DOHH2 (cell line): ENCODE results near the gene GLIPR1.

Experiments
- H3F3A ChIP-seq: fragments of 200-600 bp; sonication (generic), shearing (Covaris generic); 2 replicates; pipeline ENCODE4 v1.6.0; 2016; ENCODE audit warnings: antibody characterized with exemption, mild to moderate bottlenecking; ENCODE audit not compliant: control insufficient read depth, insufficient read depth
- H3K27ac ChIP-seq: fragments of 200-600 bp; sonication (generic); 2 replicates; pipeline ENCODE4 v1.5.1; 2014; ENCODE audit warnings: low read depth, mild to moderate bottlenecking, low read length, moderate library complexity
- H3K27me3 ChIP-seq: fragments of 200-600 bp; sonication (generic); 2 replicates; pipeline ENCODE4 v1.6.1; 2014; ENCODE audit warnings: mild to moderate bottlenecking, low read length, mixed read lengths; ENCODE audit not compliant: control insufficient read depth
- H3K36me3 ChIP-seq: fragments of 200-600 bp; sonication (generic); 2 replicates; pipeline ENCODE4 v1.6.1; 2014; ENCODE audit warnings: mild to moderate bottlenecking, low read length, moderate library complexity, mixed read lengths; ENCODE audit not compliant: control insufficient read depth
- H3K4me1 ChIP-seq: fragments of 200-600 bp; sonication (generic); 2 replicates; pipeline ENCODE4 v1.6.1; 2014; ENCODE audit warnings: mild to moderate bottlenecking, low read length, mixed read lengths; ENCODE audit not compliant: control insufficient read depth
- H3K4me2 ChIP-seq: fragments of 200-600 bp; sonication (generic); 2 replicates; pipeline ENCODE4 v1.6.0; 2014; ENCODE audit warnings: mild to moderate bottlenecking, low read length, moderate library complexity
- H3K4me3 ChIP-seq: fragments of 200-600 bp; sonication (generic); 2 replicates; pipeline ENCODE4 v1.5.1; 2014; ENCODE audit warnings: mild to moderate bottlenecking, low read length, mixed read lengths
- H3K79me2 ChIP-seq: fragments of 200-600 bp; sonication (generic); 2 replicates; pipeline ENCODE4 v1.6.1; 2014; ENCODE audit warnings: mild to moderate bottlenecking, low read length, mixed read lengths; ENCODE audit not compliant: control insufficient read depth
- H3K9me2 ChIP-seq: fragments of 200-600 bp; sonication (generic); replicated peaks from 2 replicates; pipeline ENCODE4 v1.6.1; 2014; ENCODE audit warnings: mild to moderate bottlenecking, low read length, mixed read lengths; ENCODE audit not compliant: control insufficient read depth
- H3K9me3 ChIP-seq: fragments of 200-600 bp; sonication (generic); 2 replicates; pipeline ENCODE4 v1.6.1; 2014; ENCODE audit warnings: antibody characterized with exemption, low read length, mixed read lengths; ENCODE audit not compliant: control insufficient read depth, insufficient read depth
- H4K20me1 ChIP-seq: fragments of 200-600 bp; sonication (generic); 2 replicates; pipeline ENCODE4 v1.6.0; 2014; ENCODE audit warnings: low read depth, mild to moderate bottlenecking, antibody characterized with exemption, low read length, moderate library complexity; ENCODE audit not compliant: control insufficient read depth, insufficient read depth
- EZH2phosphoT487 ChIP-seq: fragments of 200-600 bp; sonication (generic); IDR thresholded peaks from 2 replicates; pipeline ENCODE4 v1.6.1; 2017; ENCODE audit warnings: borderline replicate concordance, mild to moderate bottlenecking, antibody characterized with exemption, low read length, moderate library complexity, mixed read lengths
- TF ChIP-seq, protein P1 (sequence below): fragments of 200-600 bp; sonication (generic); IDR thresholded peaks from one replicate; pipeline ENCODE4 v1.5.1; 2014; ENCODE audit warnings: antibody characterized with exemption, mild to moderate bottlenecking, low read depth, low read length; ENCODE audit not compliant: poor library complexity, severe bottlenecking

The GLIPR1 gene

DNA sequence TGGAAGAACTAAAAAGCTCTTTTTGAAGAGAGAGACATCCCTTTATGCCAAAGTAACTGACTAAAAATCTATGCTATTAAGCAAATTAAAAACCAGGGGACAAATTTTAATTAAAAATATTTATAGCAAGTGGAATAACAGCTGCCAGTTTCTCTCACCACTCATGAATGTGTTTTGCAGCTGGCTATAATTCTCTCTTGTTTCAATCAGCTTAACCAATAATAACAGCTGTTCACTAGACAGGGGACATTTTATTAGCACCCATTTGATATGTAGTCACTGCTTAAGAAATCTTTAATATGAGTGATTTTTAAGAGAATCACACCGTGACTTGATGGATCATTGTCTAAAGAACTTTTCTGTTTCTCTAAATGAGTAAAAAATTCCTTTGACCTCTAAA lies 65.1 kb downstream of the GLIPR1 start:
- H3K4me3 ChIP-seq, result no peak overlapping the region
- no peaks in the 10 kb centered on the region for H3F3A ChIP-seq
- no peaks in the 10 kb centered on the region for H3K9me3 ChIP-seq
- no peak overlapping the region for H3K4me2 ChIP-seq
- H3K9me2 ChIP-seq, result no peaks in the 10 kb centered on the region
- H3K36me3 ChIP-seq, result no peaks in the 10 kb centered on the region
- no peaks in the 10 kb centered on the region for H3K27me3 ChIP-seq
- TF ChIP-seq EZH2phosphoT487, result no peak
- TF ChIP-seq, protein P1, sequence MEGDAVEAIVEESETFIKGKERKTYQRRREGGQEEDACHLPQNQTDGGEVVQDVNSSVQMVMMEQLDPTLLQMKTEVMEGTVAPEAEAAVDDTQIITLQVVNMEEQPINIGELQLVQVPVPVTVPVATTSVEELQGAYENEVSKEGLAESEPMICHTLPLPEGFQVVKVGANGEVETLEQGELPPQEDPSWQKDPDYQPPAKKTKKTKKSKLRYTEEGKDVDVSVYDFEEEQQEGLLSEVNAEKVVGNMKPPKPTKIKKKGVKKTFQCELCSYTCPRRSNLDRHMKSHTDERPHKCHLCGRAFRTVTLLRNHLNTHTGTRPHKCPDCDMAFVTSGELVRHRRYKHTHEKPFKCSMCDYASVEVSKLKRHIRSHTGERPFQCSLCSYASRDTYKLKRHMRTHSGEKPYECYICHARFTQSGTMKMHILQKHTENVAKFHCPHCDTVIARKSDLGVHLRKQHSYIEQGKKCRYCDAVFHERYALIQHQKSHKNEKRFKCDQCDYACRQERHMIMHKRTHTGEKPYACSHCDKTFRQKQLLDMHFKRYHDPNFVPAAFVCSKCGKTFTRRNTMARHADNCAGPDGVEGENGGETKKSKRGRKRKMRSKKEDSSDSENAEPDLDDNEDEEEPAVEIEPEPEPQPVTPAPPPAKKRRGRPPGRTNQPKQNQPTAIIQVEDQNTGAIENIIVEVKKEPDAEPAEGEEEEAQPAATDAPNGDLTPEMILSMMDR, result no peak
- peaks cover 9% of the 10 kb centered on the region for H3K4me1 ChIP-seq
- no peaks in the 10 kb centered on the region for H4K20me1 ChIP-seq
- no peak overlapping the region for H3K27ac ChIP-seq
- H3K79me2 ChIP-seq, result no peaks in the 10 kb centered on the region

DNA sequence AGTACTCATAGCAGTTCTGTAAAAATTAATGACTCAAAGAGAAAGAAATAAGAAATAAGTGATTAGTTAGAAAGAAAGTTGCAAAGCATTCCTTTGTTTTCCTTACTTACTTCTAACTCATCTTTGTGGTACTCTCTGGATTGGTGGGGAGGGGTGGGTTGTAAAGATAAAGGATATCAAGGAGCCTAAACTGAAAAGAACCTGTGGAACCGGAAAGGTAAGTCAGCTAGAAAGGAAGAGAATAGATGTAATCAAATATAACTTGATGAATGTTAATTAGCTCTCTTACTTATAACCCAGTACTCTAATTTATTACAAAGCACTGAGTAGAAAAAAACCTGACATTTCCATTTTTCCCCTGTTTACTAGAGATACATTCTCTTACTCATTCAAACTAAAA lies 68.3 kb downstream of the GLIPR1 start:
- Histone ChIP-seq H3K9me2 (no peaks in the 10 kb centered on the region), H3K27ac (no peak overlapping the region), H3K4me2 (no peak overlapping the region)

DNA sequence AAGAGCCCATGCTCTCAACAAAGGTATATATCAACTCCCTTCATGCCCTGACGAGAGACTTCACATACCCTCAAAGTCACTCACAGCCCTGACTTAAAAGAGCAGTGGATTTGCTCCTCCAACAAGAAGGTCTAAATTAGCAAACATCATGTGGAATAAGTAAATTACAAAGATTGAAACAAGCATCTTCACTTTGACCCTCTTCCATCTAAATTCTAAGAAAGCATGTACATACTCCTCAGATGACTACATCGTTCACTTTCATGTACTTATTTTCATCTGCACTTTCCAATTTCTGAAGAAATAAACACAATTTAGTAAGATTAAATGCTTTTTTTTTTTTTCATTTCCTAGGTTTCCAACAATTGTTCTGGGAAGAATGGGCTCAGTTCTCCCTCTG lies 69.4 kb downstream of the GLIPR1 start:
- Histone ChIP-seq H3K27ac (no peak overlapping the region), H3F3A (no peaks in the 10 kb centered on the region), H3K36me3 (no peaks in the 10 kb centered on the region), H3K4me3 (no peak overlapping the region), H4K20me1 (no peaks in the 10 kb centered on the region), H3K4me2 (no peak overlapping the region), H3K4me1 (peaks cover 9% of the 10 kb centered on the region), H3K27me3 (no peaks in the 10 kb centered on the region), H3K79me2 (no peaks in the 10 kb centered on the region), H3K9me3 (no peaks in the 10 kb centered on the region), H3K9me2 (no peaks in the 10 kb centered on the region)
- no peak for TF ChIP-seq EZH2phosphoT487
- TF ChIP-seq, protein P1, result no peak

More for the DNA sequence above, 68.3 kb downstream of the GLIPR1 start:
- H3K36me3 ChIP-seq, result no peaks in the 10 kb centered on the region
- H3K27me3 ChIP-seq, result no peaks in the 10 kb centered on the region
- peaks cover 9% of the 10 kb centered on the region for H3K4me1 ChIP-seq
- no peak overlapping the region for H3K4me3 ChIP-seq
- no peaks in the 10 kb centered on the region for H3K79me2 ChIP-seq
- H3F3A ChIP-seq, result no peaks in the 10 kb centered on the region
- no peaks in the 10 kb centered on the region for H4K20me1 ChIP-seq
- H3K9me3 ChIP-seq, result no peaks in the 10 kb centered on the region
- no peak for TF ChIP-seq EZH2phosphoT487

DNA sequence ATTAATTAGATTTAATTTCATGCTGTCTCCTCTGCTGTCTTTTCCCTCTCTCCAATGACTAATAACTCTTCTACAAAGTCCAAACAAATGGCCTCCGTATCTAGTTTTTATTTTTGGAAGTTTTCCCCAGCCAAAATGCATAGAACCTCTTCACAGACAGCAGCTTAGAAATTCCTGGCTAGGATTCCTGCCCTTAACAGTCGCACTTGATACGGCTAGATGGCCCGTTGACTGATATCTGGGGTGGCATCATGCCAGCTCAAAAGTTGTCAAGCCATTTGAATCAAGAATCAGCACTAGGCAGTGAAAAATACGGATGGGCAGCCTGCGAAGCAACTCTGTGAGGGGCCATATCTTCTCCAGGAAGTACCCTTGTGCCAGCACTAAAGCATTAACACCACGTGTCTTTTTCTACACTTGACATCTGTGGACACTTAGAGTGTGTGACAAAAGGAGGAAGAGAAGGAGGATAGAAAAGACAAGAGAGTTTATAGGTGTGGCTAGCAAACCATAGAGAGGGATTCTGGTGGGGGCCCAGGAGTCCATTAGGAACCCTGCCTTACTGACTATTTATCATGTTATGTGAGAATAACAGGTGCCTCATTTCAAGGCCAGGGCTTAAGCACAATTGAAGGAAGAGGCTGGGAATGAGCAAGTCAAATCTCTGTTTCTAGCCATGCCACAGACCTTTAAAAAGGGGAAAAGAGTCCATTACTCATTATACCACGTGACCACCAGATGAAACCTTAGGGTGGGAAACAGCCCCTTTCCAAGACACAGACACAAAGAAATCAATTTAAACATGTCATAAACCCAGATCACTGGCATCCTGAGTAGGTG lies 70.1 kb downstream of the GLIPR1 start:
- Histone ChIP-seq H3K4me2 (no peak overlapping the region), H3K36me3 (no peaks in the 10 kb centered on the region), H3K9me2 (no peaks in the 10 kb centered on the region), H3K9me3 (no peaks in the 10 kb centered on the region), H3K79me2 (no peaks in the 10 kb centered on the region), H3K27ac (no peak overlapping the region), H3K4me3 (no peak overlapping the region), H3F3A (no peaks in the 10 kb centered on the region), H3K4me1 (peaks cover 9% of the 10 kb centered on the region), H3K27me3 (no peaks in the 10 kb centered on the region), H4K20me1 (no peaks in the 10 kb centered on the region)
- TF ChIP-seq EZH2phosphoT487, result no peak
- TF ChIP-seq, protein P1, result no peak
